GM10266 (cell line): Measurements from ENCODE around the gene FGF1.

Experiments
- DNase-seq: peaks from one replicate; pipeline ENCODE4 v3.0.0; 2012; ENCODE audit errors: extremely low spot score
- TF ChIP-seq, protein P1 (sequence below): IDR thresholded peaks from 2 replicates; pipeline ENCODE4 v1.5.1; 2012; ENCODE audit warnings: mild to moderate bottlenecking, low read depth; ENCODE audit not compliant: control insufficient read depth, insufficient read depth; ENCODE audit errors: missing control alignments

The FGF1 gene

DNA sequence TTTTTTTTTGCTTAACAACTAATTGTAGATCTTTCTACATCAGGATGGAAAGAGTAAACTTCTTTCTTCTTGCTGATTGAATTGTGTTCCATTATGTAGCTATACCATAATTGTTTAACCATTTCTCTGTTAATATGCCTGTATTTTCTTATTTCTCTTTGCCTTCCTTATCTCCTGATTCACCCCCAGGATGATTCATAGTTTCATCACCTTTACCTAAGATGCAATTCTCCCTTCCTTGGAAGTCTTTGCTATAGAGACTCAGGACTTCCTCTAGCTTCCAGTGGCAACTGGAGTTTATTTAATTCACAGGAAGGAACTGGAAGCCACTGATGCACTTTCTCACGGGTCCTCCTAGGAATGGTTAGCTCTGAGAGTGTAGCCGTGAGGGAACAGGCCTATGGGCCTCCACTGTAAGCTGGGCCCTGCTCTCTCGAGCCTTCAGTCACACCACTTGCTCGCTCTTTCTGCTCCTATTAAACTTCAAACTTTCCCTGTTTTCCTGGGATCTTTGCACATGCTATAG lies 83.1 kb downstream of the FGF1 start:
- DNase-seq, result no peak
- TF ChIP-seq, protein P1, sequence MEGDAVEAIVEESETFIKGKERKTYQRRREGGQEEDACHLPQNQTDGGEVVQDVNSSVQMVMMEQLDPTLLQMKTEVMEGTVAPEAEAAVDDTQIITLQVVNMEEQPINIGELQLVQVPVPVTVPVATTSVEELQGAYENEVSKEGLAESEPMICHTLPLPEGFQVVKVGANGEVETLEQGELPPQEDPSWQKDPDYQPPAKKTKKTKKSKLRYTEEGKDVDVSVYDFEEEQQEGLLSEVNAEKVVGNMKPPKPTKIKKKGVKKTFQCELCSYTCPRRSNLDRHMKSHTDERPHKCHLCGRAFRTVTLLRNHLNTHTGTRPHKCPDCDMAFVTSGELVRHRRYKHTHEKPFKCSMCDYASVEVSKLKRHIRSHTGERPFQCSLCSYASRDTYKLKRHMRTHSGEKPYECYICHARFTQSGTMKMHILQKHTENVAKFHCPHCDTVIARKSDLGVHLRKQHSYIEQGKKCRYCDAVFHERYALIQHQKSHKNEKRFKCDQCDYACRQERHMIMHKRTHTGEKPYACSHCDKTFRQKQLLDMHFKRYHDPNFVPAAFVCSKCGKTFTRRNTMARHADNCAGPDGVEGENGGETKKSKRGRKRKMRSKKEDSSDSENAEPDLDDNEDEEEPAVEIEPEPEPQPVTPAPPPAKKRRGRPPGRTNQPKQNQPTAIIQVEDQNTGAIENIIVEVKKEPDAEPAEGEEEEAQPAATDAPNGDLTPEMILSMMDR, result no peak

DNA sequence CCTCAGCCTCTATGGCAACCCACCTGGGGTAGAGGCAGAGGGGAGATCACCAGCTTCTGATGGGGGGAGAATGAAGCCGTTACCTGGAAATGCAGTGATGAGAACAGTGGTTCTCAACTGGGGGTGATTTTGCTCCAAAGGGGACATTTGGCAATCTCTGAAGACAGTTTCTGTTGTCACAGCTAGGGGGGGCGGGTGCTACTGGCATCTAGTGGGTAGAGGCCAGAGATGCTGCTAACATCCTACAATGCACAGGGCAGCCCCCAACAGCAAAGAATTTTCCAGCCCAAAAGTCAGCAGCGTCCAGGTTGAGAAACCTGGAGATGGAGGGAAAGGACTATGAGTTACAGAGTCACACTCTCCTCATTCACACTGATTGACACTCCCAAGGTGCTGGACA lies 84.5 kb downstream of the FGF1 start:
- DNase-seq, result no peak
- TF ChIP-seq, protein P1, result no peak

- no peak for DNase-seq
- TF ChIP-seq, protein P1, result no peak
These were observed 85.1 kb downstream of the FGF1 start for GRCh38 chr5:142600611-142601358.

DNA sequence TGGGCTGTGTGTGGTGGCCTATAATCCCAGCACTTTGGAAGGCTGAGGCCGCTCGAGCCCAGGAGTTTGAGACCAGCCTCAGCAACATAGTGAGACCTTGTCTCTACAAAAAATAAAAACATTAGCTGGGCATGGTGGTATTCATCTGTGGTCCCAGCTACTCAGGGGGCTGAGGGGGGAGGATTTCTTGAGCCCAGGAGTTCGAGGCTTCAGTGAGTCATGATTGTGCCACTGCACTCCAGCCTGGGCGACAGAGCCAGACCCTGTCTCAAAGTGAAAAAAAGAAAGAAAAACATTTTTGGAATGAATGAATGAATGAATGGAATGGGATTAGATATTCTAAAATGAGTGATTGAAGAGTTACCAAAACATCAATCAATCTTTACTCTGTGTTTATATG lies 85.8 kb downstream of the FGF1 start:
- TF ChIP-seq, protein P1, result no peak
- no peak for DNase-seq

DNA sequence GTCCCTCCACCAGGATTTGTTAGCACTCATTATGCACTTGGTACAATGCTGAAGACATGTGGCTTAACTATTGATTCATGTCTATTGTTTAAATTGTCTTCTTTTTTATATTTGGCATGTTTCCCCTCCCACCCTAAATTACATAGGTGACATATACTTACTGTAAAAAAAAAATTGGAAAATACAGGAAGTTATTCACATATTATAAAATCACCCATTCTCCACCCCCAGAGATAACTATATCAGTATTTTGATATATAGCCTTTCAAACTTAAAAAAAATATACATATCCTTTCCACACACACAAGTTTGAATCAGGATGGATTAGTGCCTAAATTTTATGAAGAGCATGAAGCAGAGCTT lies 87.6 kb downstream of the FGF1 start:
- DNase-seq, result no peak
- TF ChIP-seq, protein P1, result no peak

- TF ChIP-seq, protein P1, result no peak
- no peak for DNase-seq
These were observed 88.1 kb downstream of the FGF1 start for GRCh38 chr5:142597546-142598337.

GRCh38 chr5:142597025-142597424 lies 88.9 kb downstream of the FGF1 start:
- TF ChIP-seq, protein P1, result no peak
- no peak for DNase-seq
